Measurements from ENCODE around the gene RHBDD1. TPM values are rescaled to one million over a fixed set of nuclear protein-coding genes. Genes with fewer than 3 reads are reported as not detected.

The RHBDD1 gene
- polyA plus RNA-seq, 1 of the 3 experiments (the other 2 are of a cell fraction): 10.3 TPM

DNA sequence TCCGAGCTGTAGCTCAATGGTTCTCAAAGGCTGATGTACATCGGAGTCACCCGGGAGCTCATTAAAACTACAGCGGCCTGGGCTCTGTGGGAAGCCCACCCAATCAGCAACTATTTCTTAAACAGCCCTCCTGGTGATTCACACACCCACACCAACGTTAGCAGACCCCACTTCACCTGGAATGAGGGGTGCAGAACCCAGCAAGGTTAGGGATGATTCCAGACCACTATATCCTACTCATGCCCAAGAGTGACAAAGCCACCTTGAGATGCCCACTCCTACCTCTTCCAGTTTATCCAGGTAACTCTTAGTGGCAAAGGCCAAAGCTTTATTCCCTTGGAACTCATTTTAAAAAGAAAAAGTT lies 149.7 kb downstream of the RHBDD1 start:
- no peak for DNase-seq
- no peak overlapping the region for H3K4me2 ChIP-seq
- no peaks in the 10 kb centered on the region for H3K9me2 ChIP-seq
- H3F3A ChIP-seq (replicated peaks; ENCODE audit: insufficient read depth): no peaks in the 10 kb centered on the region
- no peak overlapping the region for H3K27ac ChIP-seq (ENCODE audit: low read depth in 2 of 2, low read length in 1 of 2)
- no peak overlapping the region for H3K9ac ChIP-seq
- no peaks in the 10 kb centered on the region for H4K20me1 ChIP-seq (ENCODE audit: insufficient read depth)
- no peaks in the 10 kb centered on the region for H3K27me3 ChIP-seq (ENCODE audit: insufficient read depth)
- no peaks in the 10 kb centered on the region for H3K9me3 ChIP-seq
- H3K4me1 ChIP-seq (ENCODE audit: control insufficient read depth in 1 of 2, insufficient read depth in 2 of 2, low read depth in 1 of 2, low read length in 1 of 2): peaks cover 0 to 5% of the 10 kb centered on the region in 2 experiments; a peak in 2 of 4 replicates
- ChIA-PET CTCF (interaction anchor here (0.6 to 2.1 kb wide), 38 partner anchors 9 to 1325 kb away, joined by 3 to 12 read pairs (median 4); partner anchors contain the start of gene IRS1), POLR2A (no interaction called here)
- no peak overlapping the region for H3K4me3 ChIP-seq (ENCODE audit: low read depth in 2 of 2, low read length in 1 of 2)
- no peak overlapping the region for H2AFZ ChIP-seq (ENCODE audit: low read depth)
- H3K36me3 ChIP-seq (replicated peaks in 1 of 2; ENCODE audit: control insufficient read depth in 1 of 2, insufficient read depth in 2 of 2, low read length in 1 of 2): no peaks in the 10 kb centered on the region
- 28% methylated on average over 5 of the region's 5 CpGs for WGBS (ENCODE audit: low lambda C conversion rate)
- TF ChIP-seq RAD21 (IDR thresholded peaks at IDR 0.05; ENCODE audit: low read length) (no peak), EP300 (IDR thresholded peaks at IDR 0.05; ENCODE audit: borderline replicate concordance in 1 of 2, low read depth in 1 of 2, low read length in 1 of 2) (no peak), GATA2 (CRISPR knock-in tag; IDR thresholded peaks at IDR 0.05) (no peak), TEAD4 (IDR thresholded peaks at IDR 0.05; ENCODE audit: borderline replicate concordance, insufficient read depth) (no peak), PBX3 (IDR thresholded peaks at IDR 0.05) (no peak), MAX (IDR thresholded peaks at IDR 0.05; ENCODE audit: low read depth) (no peak), REST (IDR thresholded peaks at IDR 0.05; ENCODE audit: low read depth, low read length) (no peak), SMC3 (IDR thresholded peaks at IDR 0.05; ENCODE audit: low read depth, low read length) (no peak)
- no peaks in the 10 kb centered on the region for H3K79me2 ChIP-seq (ENCODE audit: insufficient read depth)

- Histone ChIP-seq H3K27ac (ENCODE audit: low read depth in 2 of 2, low read length in 1 of 2) (no peak overlapping the region), H3K9ac (no peak overlapping the region), H3K4me1 (ENCODE audit: control insufficient read depth in 1 of 2, insufficient read depth in 2 of 2, low read depth in 1 of 2, low read length in 1 of 2) (peaks cover 0 to 2% of the 10 kb centered on the region in 2 experiments; a peak in 1 of 4 replicates), H2AFZ (ENCODE audit: low read depth) (no peak overlapping the region), H3K4me2 (no peak overlapping the region), H3K36me3 (replicated peaks in 1 of 2; ENCODE audit: control insufficient read depth in 1 of 2, insufficient read depth in 2 of 2, low read length in 1 of 2) (peaks cover 0 to 2% of the 10 kb centered on the region in 2 experiments), H3K4me3 (ENCODE audit: low read depth in 2 of 2, low read length in 1 of 2) (no peak overlapping the region), H3K9me3 (no peaks in the 10 kb centered on the region), H3F3A (replicated peaks; ENCODE audit: insufficient read depth) (no peaks in the 10 kb centered on the region), H3K27me3 (ENCODE audit: insufficient read depth) (no peaks in the 10 kb centered on the region), H3K79me2 (ENCODE audit: insufficient read depth) (no peaks in the 10 kb centered on the region), H4K20me1 (ENCODE audit: insufficient read depth) (no peaks in the 10 kb centered on the region), H3K9me2 (no peaks in the 10 kb centered on the region)
- TF ChIP-seq NRF1 (IDR thresholded peaks at IDR 0.05; ENCODE audit: low read depth, low read length) (no peak), SIN3A (IDR thresholded peaks at IDR 0.05; ENCODE audit: borderline replicate concordance, low read depth, low read length) (no peak), NFIC (IDR thresholded peaks at IDR 0.05; ENCODE audit: borderline replicate concordance) (no peak), MXI1 (IDR thresholded peaks at IDR 0.05; ENCODE audit: low read depth, low read length) (no peak)
- 89% methylated on average over 2 of the region's 2 CpGs for WGBS (ENCODE audit: low lambda C conversion rate)
- POLR2A ChIA-PET: no interaction called here
- DNase-seq: no peak
- CTCF ChIA-PET: interaction anchor here (0.7 to 1.5 kb wide), 5 partner anchors 11 to 192 kb away, joined by 3 to 7 read pairs (median 3); partner anchors contain the start of gene IRS1
These were observed 155.8 kb downstream of the RHBDD1 start for GRCh38 chr2:226991663-226992062.

Measured in SK-N-SH (cell line).